ENCODE data around the gene NAALADL2. TPM values are rescaled to one million over a fixed set of nuclear protein-coding genes. Genes with fewer than 3 reads are reported as not detected.

Gene NAALADL2
- total RNA-seq, 1 donor from 2014 or later: 10.4 TPM

GRCh38 chr3:175378348-175378747 is 519.2 kb downstream of the NAALADL2 start:
- Mint-ChIP-seq H3K27ac (peak overlapping the region; percentile 13), H3K36me3 (ENCODE audit: insufficient read depth) (no peaks in the 10 kb centered on the region), H3K4me1 (ENCODE audit: low read depth) (peaks cover 10% of the 10 kb centered on the region), H3K4me3 (ENCODE audit: low read depth) (no peak overlapping the region), H3K9me3 (ENCODE audit: low read depth) (peaks cover 5% of the 10 kb centered on the region), H3K27me3 (no peaks in the 10 kb centered on the region)
- DNase-seq (ENCODE audit: low spot score, unreplicated experiment): no peak
- no peak for TF ChIP-seq CTCF (IDR thresholded peaks at IDR 0.05; ENCODE audit: unreplicated experiment)

GRCh38 chr3:175381685-175382084 is 522.6 kb downstream of the NAALADL2 start:
- peaks cover 10% of the 10 kb centered on the region for H3K4me1 Mint-ChIP-seq (ENCODE audit: low read depth)
- no peak overlapping the region for H3K27ac Mint-ChIP-seq
- peaks cover 5% of the 10 kb centered on the region for H3K9me3 Mint-ChIP-seq (ENCODE audit: low read depth)
- TF ChIP-seq CTCF (IDR thresholded peaks at IDR 0.05; ENCODE audit: unreplicated experiment): no peak
- H3K4me3 Mint-ChIP-seq (ENCODE audit: low read depth): no peak overlapping the region
- no peaks in the 10 kb centered on the region for H3K27me3 Mint-ChIP-seq
- H3K36me3 Mint-ChIP-seq (ENCODE audit: insufficient read depth): no peaks in the 10 kb centered on the region
- no peak for DNase-seq (ENCODE audit: low spot score, unreplicated experiment)

- Mint-ChIP-seq H3K27me3 (no peaks in the 10 kb centered on the region), H3K27ac (no peak overlapping the region), H3K36me3 (ENCODE audit: insufficient read depth) (no peaks in the 10 kb centered on the region), H3K9me3 (ENCODE audit: low read depth) (peaks cover under 1% of the 10 kb centered on the region), H3K4me3 (ENCODE audit: low read depth) (no peak overlapping the region), H3K4me1 (ENCODE audit: low read depth) (peaks cover 6% of the 10 kb centered on the region)
- TF ChIP-seq CTCF (IDR thresholded peaks at IDR 0.05; ENCODE audit: unreplicated experiment): no peak
- no peak for DNase-seq (ENCODE audit: low spot score, unreplicated experiment)
These were observed 524.2 kb downstream of the NAALADL2 start for GRCh38 chr3:175383371-175383770.

GRCh38 chr3:175383813-175384212 is 524.7 kb downstream of the NAALADL2 start:
- TF ChIP-seq CTCF (IDR thresholded peaks at IDR 0.05; ENCODE audit: unreplicated experiment): no peak
- Mint-ChIP-seq H3K9me3 (ENCODE audit: low read depth) (no peaks in the 10 kb centered on the region), H3K4me3 (ENCODE audit: low read depth) (no peak overlapping the region), H3K27me3 (no peaks in the 10 kb centered on the region), H3K36me3 (ENCODE audit: insufficient read depth) (no peaks in the 10 kb centered on the region), H3K27ac (no peak overlapping the region), H3K4me1 (ENCODE audit: low read depth) (peaks cover 3% of the 10 kb centered on the region)
- DNase-seq (ENCODE audit: low spot score, unreplicated experiment): no peak

- no peaks in the 10 kb centered on the region for H3K36me3 Mint-ChIP-seq (ENCODE audit: insufficient read depth)
- H3K4me3 Mint-ChIP-seq (ENCODE audit: low read depth): no peak overlapping the region
- H3K27ac Mint-ChIP-seq: no peak overlapping the region
- peaks cover 3% of the 10 kb centered on the region for H3K4me1 Mint-ChIP-seq (ENCODE audit: low read depth)
- DNase-seq (ENCODE audit: low spot score, unreplicated experiment): no peak
- no peaks in the 10 kb centered on the region for H3K9me3 Mint-ChIP-seq (ENCODE audit: low read depth)
- no peaks in the 10 kb centered on the region for H3K27me3 Mint-ChIP-seq
- no peak for TF ChIP-seq CTCF (IDR thresholded peaks at IDR 0.05; ENCODE audit: unreplicated experiment)
These were observed 525.4 kb downstream of the NAALADL2 start for GRCh38 chr3:175384569-175384968.
